GM23338 (cell line): ENCODE measurements around the gene RAB7B. TPM values are rescaled to one million over a fixed set of nuclear protein-coding genes. Genes with fewer than 3 reads are reported as not detected.

Experiments
- ATAC-seq: fragments of 200-7000 bp; cut with Tn5 transposase; 3 replicates; pipeline ENCODE4 v1.9.1; 2020
- DNase-seq: peaks from one replicate; pipeline ENCODE4 v3.0.0-alpha.2; 2015; ENCODE audit warnings: low spot score
- H2AFZ ChIP-seq: fragments of 200-600 bp; sonication (generic); 2 replicates; pipeline ENCODE4 v1.8.0; 2016; ENCODE audit warnings: antibody characterized with exemption, mild to moderate bottlenecking, moderate library complexity
- H3F3A ChIP-seq: fragments of 200-600 bp; sonication (generic); replicated peaks from 2 replicates; pipeline ENCODE4 v1.8.0; 2017; ENCODE audit warnings: antibody characterized with exemption, mixed run types, low read depth
- H3K27ac ChIP-seq: fragments of 200-600 bp; sonication (generic); 2 replicates; pipeline ENCODE4 v1.6.1; 2016; ENCODE audit warnings: low read depth
- H3K27me3 ChIP-seq: fragments of 200-600 bp; sonication (generic); 2 replicates; pipeline ENCODE4 v1.8.0; 2016; ENCODE audit warnings: mild to moderate bottlenecking, mixed run types, moderate library complexity; ENCODE audit not compliant: insufficient read depth
- H3K36me3 ChIP-seq: fragments of 200-600 bp; sonication (generic); 2 replicates; pipeline ENCODE4 v1.8.0; 2016; ENCODE audit warnings: mild to moderate bottlenecking; ENCODE audit not compliant: insufficient read depth
- H3K4me1 ChIP-seq: fragments of 200-600 bp; sonication (generic); 2 replicates; pipeline ENCODE4 v1.8.0; 2016; ENCODE audit warnings: mild to moderate bottlenecking, moderate library complexity; ENCODE audit not compliant: insufficient read depth
- H3K4me2 ChIP-seq: fragments of 200-600 bp; sonication (generic); 2 replicates; pipeline ENCODE4 v1.7.1; 2017; ENCODE audit warnings: mixed run types
- H3K4me3 ChIP-seq: fragments of 200-600 bp; sonication (generic); 2 replicates; pipeline ENCODE4 v1.6.1; 2016; ENCODE audit warnings: mixed run types
- H3K79me2 ChIP-seq: fragments of 200-600 bp; sonication (generic); replicated peaks from 2 replicates; pipeline ENCODE4 v1.8.0; 2017; ENCODE audit warnings: mild to moderate bottlenecking; ENCODE audit not compliant: insufficient read depth
- H3K9me2 ChIP-seq: fragments of 200-600 bp; sonication (generic); 2 replicates; pipeline ENCODE4 v1.8.0; 2017; ENCODE audit not compliant: insufficient read depth
- H4K20me1 ChIP-seq: fragments of 200-600 bp; sonication (generic); replicated peaks from 2 replicates; pipeline ENCODE4 v1.8.0; 2017; ENCODE audit warnings: mild to moderate bottlenecking; ENCODE audit not compliant: insufficient read depth
- H3K27ac Mint-ChIP-seq: 2 replicates; pipeline ENCODE4 v1.8.0; 2020; ENCODE audit warnings: inconsistent platforms, mild to moderate bottlenecking, moderate library complexity, mixed read lengths
- H3K27me3 Mint-ChIP-seq: 3 replicates; pipeline ENCODE4 v1.8.0; 2022; ENCODE audit warnings: low read depth, mild to moderate bottlenecking, moderate library complexity, mixed read lengths, inconsistent platforms; ENCODE audit not compliant: insufficient read depth, poor library complexity
- H3K36me3 Mint-ChIP-seq: 3 replicates; pipeline ENCODE4 v1.8.0; 2021; ENCODE audit warnings: low read depth, mild to moderate bottlenecking, inconsistent platforms, moderate library complexity, mixed read lengths
- H3K4me1 Mint-ChIP-seq: 3 replicates; pipeline ENCODE4 v1.8.0; 2020; ENCODE audit warnings: mild to moderate bottlenecking, inconsistent platforms, mixed read lengths
- H3K4me3 Mint-ChIP-seq: 3 replicates; pipeline ENCODE4 v1.8.0; 2021; ENCODE audit warnings: moderate library complexity, mild to moderate bottlenecking, inconsistent platforms, mixed read lengths
- H3K9me3 Mint-ChIP-seq: 3 replicates; pipeline ENCODE4 v1.8.0; 2020; ENCODE audit warnings: moderate library complexity, mild to moderate bottlenecking, inconsistent platforms, mixed read lengths
- CREB1 ChIP-seq: fragments of 250-450 bp; sonication (Bioruptor Pico); IDR thresholded peaks from 2 replicates; pipeline ENCODE4 v1.5.0; 2020; ENCODE audit warnings: low read depth, mild to moderate bottlenecking, moderate library complexity
- CTCF ChIP-seq, 2 experiments: fragments of 200-600 bp in 1 of 2; sonication (generic) in 1 of 2; conservative IDR thresholded peaks; 2 replicates each; pipeline versions ENCODE4 v1.5.1 to v1.6.1; 2016 to 2017; ENCODE audit warnings: antibody characterized with exemption in 2 of 2, low read depth in 2 of 2, mild to moderate bottlenecking in 2 of 2, moderate library complexity in 1 of 2
- ETS1 ChIP-seq: IDR thresholded peaks from 2 replicates; pipeline ENCODE4 v1.6.1; 2016; ENCODE audit warnings: antibody characterized with exemption
- EZH2 ChIP-seq: fragments of 200-600 bp; sonication (generic); IDR thresholded peaks from one replicate; pipeline ENCODE4 v1.8.0; 2017; ENCODE audit warnings: antibody characterized with exemption, mild to moderate bottlenecking, low read depth; ENCODE audit not compliant: unreplicated experiment
- EZH2phosphoT487 ChIP-seq: fragments of 200-600 bp; sonication (generic); IDR thresholded peaks from one replicate; pipeline ENCODE4 v1.8.1; 2018; ENCODE audit warnings: antibody characterized with exemption; ENCODE audit not compliant: unreplicated experiment
- JUNB ChIP-seq: IDR thresholded peaks from one replicate; pipeline ENCODE4 v1.6.1; 2016; ENCODE audit warnings: antibody characterized with exemption; ENCODE audit not compliant: unreplicated experiment
- REST ChIP-seq: IDR thresholded peaks from one replicate; pipeline ENCODE4 v1.6.1; 2018; ENCODE audit warnings: antibody characterized with exemption; ENCODE audit not compliant: unreplicated experiment
- STAT1 ChIP-seq: IDR thresholded peaks from one replicate; pipeline ENCODE4 v1.6.1; 2016; ENCODE audit warnings: antibody characterized with exemption; ENCODE audit not compliant: unreplicated experiment
- ZNF114 ChIP-seq: fragments of 250-450 bp; sonication (Bioruptor Pico); IDR thresholded peaks from 2 replicates; pipeline ENCODE4 v1.5.0; 2020; ENCODE audit warnings: mild to moderate bottlenecking, moderate library complexity
- ZNF331 ChIP-seq: fragments of 250-450 bp; sonication (Bioruptor Pico); IDR thresholded peaks from 2 replicates; pipeline ENCODE4 v1.5.0; 2020; ENCODE audit warnings: low read depth, mild to moderate bottlenecking, moderate library complexity
- ZNF462 ChIP-seq: fragments of 250-450 bp; sonication (Bioruptor Pico); IDR thresholded peaks from 2 replicates; pipeline ENCODE4 v1.5.0; 2020; ENCODE audit warnings: mild to moderate bottlenecking, moderate library complexity
- polyA plus RNA-seq: library from polyadenylated mRNA; unstranded; fragments of >200 nt; fragmentation: Nextera tagmentation; extraction: Ambion mirVana; gene quantifications from 2 replicates; pipeline ENCODE4 v1.2.1, GENCODE V29; 2016
- total RNA-seq: library from RNA; depleted of rRNA; stranded (reverse); fragments of >200 nt; shearing (Covaris generic); gene quantifications from 2 replicates; pipeline ENCODE4 v1.2.3, GENCODE V29; 2014

Gene RAB7B
- total and polyA plus RNA-seq, 2 experiments from 2014 or later: not detected

DNA sequence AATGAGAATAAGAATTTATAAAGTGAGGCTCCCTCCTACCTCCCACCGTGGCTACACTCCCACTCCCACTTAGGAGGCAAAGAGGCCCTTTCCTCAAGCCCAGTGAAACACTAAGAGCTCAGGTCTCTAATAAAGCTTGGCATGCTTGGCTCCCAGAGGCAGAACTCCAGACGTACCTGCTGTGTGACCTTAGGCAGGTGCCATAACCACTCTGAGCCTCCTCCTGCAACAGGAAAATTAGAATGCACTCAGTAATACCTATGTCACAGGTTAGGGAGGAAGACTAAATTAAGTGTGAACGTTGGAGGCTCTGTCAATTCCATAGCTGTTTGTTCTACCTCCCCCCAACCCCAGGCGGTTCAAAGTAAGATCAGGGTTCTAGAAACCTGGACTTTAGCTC lies 43.4 kb downstream of the RAB7B start (continued):
- TF ChIP-seq STAT1: no peak
- TF ChIP-seq ZNF114 (CRISPR knock-in tag): no peak
- no peak for TF ChIP-seq REST
- no peak for TF ChIP-seq ETS1
- TF ChIP-seq CREB1: no peak

GRCh38 chr1:205955499-205955898 lies 47.7 kb downstream of the RAB7B start:
- Mint-ChIP-seq H3K27ac (no peak overlapping the region), H3K4me1 (peaks cover 19% of the 10 kb centered on the region; the same call in 2 of the 3 replicates), H3K4me3 (no peak overlapping the region), H3K27me3 (peaks cover 10% of the 10 kb centered on the region), H3K9me3 (no peaks in the 10 kb centered on the region; the same call in 2 of the 3 replicates), H3K36me3 (no peaks in the 10 kb centered on the region)
- Histone ChIP-seq H2AFZ (no peak overlapping the region), H3K4me2 (no peak overlapping the region), H3K79me2 (no peaks in the 10 kb centered on the region), H3K27ac (no peak overlapping the region), H3K9me2 (no peaks in the 10 kb centered on the region), H3K4me3 (no peak overlapping the region), H3K4me1 (peaks cover 3% of the 10 kb centered on the region; the same call in 1 of the 2 replicates), H3K27me3 (no peaks in the 10 kb centered on the region), H3K36me3 (no peaks in the 10 kb centered on the region), H3F3A (no peaks in the 10 kb centered on the region), H4K20me1 (no peaks in the 10 kb centered on the region)
- DNase-seq (no peak), ATAC-seq (no peak)
- TF ChIP-seq EZH2phosphoT487 (no peak), STAT1 (no peak), EZH2 (no peak), ZNF462 (CRISPR knock-in tag) (no peak), ZNF114 (CRISPR knock-in tag) (no peak), ETS1 (no peak), ZNF331 (CRISPR knock-in tag) (no peak), JUNB (no peak), CTCF (conservative IDR thresholded peaks at IDR 0.05; ENCODE audit: low read depth in 2 of 2) (no peak), CREB1 (no peak)
